ELF-1 (cell line): ENCODE data around the gene ASTL.
A peak's percentile ranks its signal among the peaks of the same experiment; 100 is the strongest.

Experiments used
- DNase-seq: peaks from one replicate; pipeline ENCODE4 v3.0.0-alpha.2; 2016; ENCODE audit warnings: low read depth, low spot score

The ASTL gene

GRCh38 chr2:96130483-96130882 lies 7.8 kb downstream of the ASTL start:
- DNase-seq, result no peak

- no peak for DNase-seq
Measured at GRCh38 chr2:96129528-96130120, 8.7 kb downstream of the ASTL start.

GRCh38 chr2:96128456-96128855 lies 9.8 kb downstream of the ASTL start:
- DNase-seq, result no peak

- DNase-seq, result no peak
Measured at GRCh38 chr2:96124406-96125265, 13.7 kb downstream of the ASTL start.

GRCh38 chr2:96123936-96124335 lies 14.4 kb downstream of the ASTL start:
- DNase-seq, result no peak

GRCh38 chr2:96123290-96123689 lies 15.0 kb downstream of the ASTL start:
- no peak for DNase-seq

- no peak for DNase-seq
Measured at GRCh38 chr2:96122391-96122790, 15.9 kb downstream of the ASTL start.

GRCh38 chr2:96121414-96121813 lies 16.9 kb downstream of the ASTL start:
- DNase-seq, result peak; percentile 32

- no peak for DNase-seq
Measured at GRCh38 chr2:96120991-96121390, 17.3 kb downstream of the ASTL start.

- no peak for DNase-seq
Measured at GRCh38 chr2:96120091-96120720, 18.1 kb downstream of the ASTL start.

- no peak for DNase-seq
Measured at GRCh38 chr2:96119389-96119751, 18.9 kb downstream of the ASTL start.

GRCh38 chr2:96118698-96119388 lies 19.5 kb downstream of the ASTL start:
- no peak for DNase-seq

- DNase-seq, result peak; percentile 27
Measured at GRCh38 chr2:96117701-96118588, 20.4 kb downstream of the ASTL start.

- peak; percentile 63 for DNase-seq
Measured at GRCh38 chr2:96116879-96117533, 21.3 kb downstream of the ASTL start.

GRCh38 chr2:96116424-96116878 lies 21.9 kb downstream of the ASTL start, which contains the start of gene ADRA2B:
ADRA2B (minus strand) TSS chr2:96116571; CDS start chr2:96116149, 422 bp downstream.
- DNase-seq, result peak; percentile 62

- peak; percentile 53 for DNase-seq
Measured at GRCh38 chr2:96115631-96116423, 22.5 kb downstream of the ASTL start.

- no peak for DNase-seq
Measured at GRCh38 chr2:96114903-96115581, 23.3 kb downstream of the ASTL start.

- no peak for DNase-seq
Measured at GRCh38 chr2:96114546-96114902, 23.8 kb downstream of the ASTL start.

GRCh38 chr2:96113951-96114350 lies 24.4 kb downstream of the ASTL start:
- no peak for DNase-seq
